ENCODE measurements around the gene ATG5.

ATG5 gene

GRCh38 chr6:106315765-106316374 lies 9.7 kb downstream of the ATG5 start:
- H3K9me3 ChIP-seq (ENCODE audit: insufficient read depth, low read length) = no peaks in the 10 kb centered on the region
- H3K27ac ChIP-seq (ENCODE audit: low read depth, low read length) = no peak overlapping the region
- H2AFZ ChIP-seq (ENCODE audit: low read depth, low read length, severe bottlenecking) = no peak overlapping the region
- peaks cover 73% of the 10 kb centered on the region for H3K79me2 ChIP-seq (ENCODE audit: insufficient read depth, low read length)
- H3K27me3 ChIP-seq (ENCODE audit: low read length) = no peaks in the 10 kb centered on the region
- no peak overlapping the region for H3K4me3 ChIP-seq (ENCODE audit: insufficient read depth, low read length, poor library complexity, severe bottlenecking)
- no peaks in the 10 kb centered on the region for H3K9me2 ChIP-seq (replicated peaks; ENCODE audit: insufficient read depth, low read length)
- peaks cover 8% of the 10 kb centered on the region; the same call in 1 of the 2 replicates for H4K20me1 ChIP-seq (ENCODE audit: low read depth, low read length)
- 0 out of 2 replicates have a peak, but pooled peaks cover 3% of the 10 kb centered on the region for H3F3A ChIP-seq (ENCODE audit: insufficient read depth)
- H3K4me2 ChIP-seq (ENCODE audit: low read depth, low read length, poor library complexity, severe bottlenecking) = no peak overlapping the region
- no peak overlapping the region for H3K9ac ChIP-seq (ENCODE audit: low read length)
- H3K36me3 ChIP-seq (ENCODE audit: low read length) = peaks cover 12% of the 10 kb centered on the region; the same call in 1 of the 2 replicates
- TF ChIP-seq CTCF (IDR thresholded peaks at IDR 0.05; ENCODE audit: insufficient read depth, low read length, poor library complexity, severe bottlenecking) (no peak), EZH2phosphoT487 (conservative IDR thresholded peaks at IDR 0.05; ENCODE audit: low read length) (no peak)

GRCh38 chr6:106309766-106310373 lies 15.7 kb downstream of the ATG5 start:
- TF ChIP-seq CTCF (IDR thresholded peaks at IDR 0.05; ENCODE audit: insufficient read depth, low read length, poor library complexity, severe bottlenecking) (no peak), EZH2phosphoT487 (conservative IDR thresholded peaks at IDR 0.05; ENCODE audit: low read length) (no peak)
- H3K4me3 ChIP-seq (ENCODE audit: insufficient read depth, low read length, poor library complexity, severe bottlenecking) = no peak overlapping the region
- H3K9ac ChIP-seq (ENCODE audit: low read length) = no peak overlapping the region
- no peak overlapping the region for H2AFZ ChIP-seq (ENCODE audit: low read depth, low read length, severe bottlenecking)
- H3K9me3 ChIP-seq (ENCODE audit: insufficient read depth, low read length) = no peaks in the 10 kb centered on the region
- 0 out of 2 replicates have a peak, but pooled peaks cover 5% of the 10 kb centered on the region for H3F3A ChIP-seq (ENCODE audit: insufficient read depth)
- H4K20me1 ChIP-seq (ENCODE audit: low read depth, low read length) = no peaks in the 10 kb centered on the region
- H3K4me2 ChIP-seq (ENCODE audit: low read depth, low read length, poor library complexity, severe bottlenecking) = no peak overlapping the region
- no peaks in the 10 kb centered on the region for H3K27me3 ChIP-seq (ENCODE audit: low read length)
- no peak overlapping the region for H3K27ac ChIP-seq (ENCODE audit: low read depth, low read length)
- peaks cover 56% of the 10 kb centered on the region for H3K79me2 ChIP-seq (ENCODE audit: insufficient read depth, low read length)
- no peaks in the 10 kb centered on the region for H3K9me2 ChIP-seq (replicated peaks; ENCODE audit: insufficient read depth, low read length)
- peaks cover 18% of the 10 kb centered on the region; the same call in 1 of the 2 replicates for H3K36me3 ChIP-seq (ENCODE audit: low read length)

- Histone ChIP-seq H3K9ac (ENCODE audit: low read length) (no peak overlapping the region), H2AFZ (ENCODE audit: low read depth, low read length, severe bottlenecking) (no peak overlapping the region), H3K4me2 (ENCODE audit: low read depth, low read length, poor library complexity, severe bottlenecking) (no peak overlapping the region), H3K79me2 (ENCODE audit: insufficient read depth, low read length) (peaks cover 60% of the 10 kb centered on the region), H3K36me3 (ENCODE audit: low read length) (peaks cover 15% of the 10 kb centered on the region; the same call in 1 of the 2 replicates), H3K9me2 (replicated peaks; ENCODE audit: insufficient read depth, low read length) (no peaks in the 10 kb centered on the region), H3K27me3 (ENCODE audit: low read length) (no peaks in the 10 kb centered on the region), H3K27ac (ENCODE audit: low read depth, low read length) (no peak overlapping the region), H3F3A (ENCODE audit: insufficient read depth) (0 out of 2 replicates have a peak, but pooled peaks cover 5% of the 10 kb centered on the region), H3K9me3 (ENCODE audit: insufficient read depth, low read length) (no peaks in the 10 kb centered on the region), H4K20me1 (ENCODE audit: low read depth, low read length) (no peaks in the 10 kb centered on the region), H3K4me3 (ENCODE audit: insufficient read depth, low read length, poor library complexity, severe bottlenecking) (no peak overlapping the region)
- TF ChIP-seq EZH2phosphoT487 (conservative IDR thresholded peaks at IDR 0.05; ENCODE audit: low read length) = no peak
- TF ChIP-seq CTCF (IDR thresholded peaks at IDR 0.05; ENCODE audit: insufficient read depth, low read length, poor library complexity, severe bottlenecking) = no peak
Measured at GRCh38 chr6:106308985-106309384, 16.6 kb downstream of the ATG5 start.

Measured in SU-DHL-6 (cell line).